HCT116 (cell line): ENCODE data around the gene UBTF. TPM values are rescaled to one million over a fixed set of nuclear protein-coding genes. Genes with fewer than 3 reads are reported as not detected.

Experiments used
- ATAC-seq: fragments of 200-7000 bp; cut with Tn5 transposase; 2 replicates; pipeline ENCODE4 v1.9.1; 2020; ENCODE audit warnings: mild to moderate bottlenecking, moderate library complexity
- BruUV-seq: library from RNA; stranded (reverse); fragments of 400-500 nt; replicated peaks from 2 replicates; lab custom pipeline; 2021; lab: Mats Ljungman, UMichigan
- CTCF ChIA-PET: fragments of 300-600 bp; sonication (Branson Sonifier 250); formaldehyde crosslinking; loops from one replicate; lab custom pipeline; 2021; ENCODE audit warnings: antibody characterized with exemption; lab: Charles Lee
- POLR2A ChIA-PET: fragments of 300-600, 350-600 bp; sonication (Branson Sonifier 250); formaldehyde crosslinking; loops from one replicate; lab custom pipeline; 2021; ENCODE audit warnings: antibody characterized with exemption; lab: Charles Lee
- RAD21 ChIA-PET, 2 experiments: fragments of 300-600 bp; sonication (Branson Sonifier 250); formaldehyde crosslinking; loops; one replicate each; lab custom pipeline; 2023; ENCODE audit warnings: low total read pairs in 2 of 2; ENCODE audit not compliant: uncharacterized antibody in 2 of 2, unreplicated experiment in 2 of 2, low non-redundant PET in 1 of 2; lab: Charles Lee
- DNase-seq: peaks from one replicate; pipeline ENCODE4 v3.0.0-alpha.2; 2010; ENCODE audit warnings: low read depth, low spot score
- H2AFZ ChIP-seq: fragments of 200-600 bp; shearing (Covaris generic), sonication (generic); 2 replicates; pipeline ENCODE4 v1.6.1; 2017; ENCODE audit warnings: low read depth, mixed run types, mixed read lengths, antibody characterized with exemption, low read length; ENCODE audit not compliant: poor library complexity, severe bottlenecking
- H3K27ac ChIP-seq: 2 replicates; pipeline ENCODE4 v1.5.1; 2012; ENCODE audit warnings: low read depth, low read length
- H3K27me3 ChIP-seq: fragments of 200-600 bp; sonication (generic); 2 replicates; pipeline ENCODE4 v1.6.1; 2016; ENCODE audit warnings: mixed run types, low read length, mixed read lengths; ENCODE audit not compliant: insufficient read depth
- H3K36me3 ChIP-seq, 2 experiments: fragments of 200-500 bp in 1 of 2; fragments of 200-600 bp in 1 of 2; sonication (Bioruptor generic) in 1 of 2; sonication (generic) in 1 of 2; 2 replicates each; pipeline versions ENCODE4 v1.5.1 to v1.6.1; 2014 to 2016; ENCODE audit warnings: low read length in 2 of 2, inconsistent platforms in 1 of 2, mixed read lengths in 1 of 2, mixed run types in 1 of 2; ENCODE audit not compliant: insufficient read depth in 2 of 2, control insufficient read depth in 1 of 2
- H3K4me1 ChIP-seq, 2 experiments: fragments of 200-600 bp in 1 of 2; sonication (generic) in 1 of 2; 2 replicates each; pipeline versions ENCODE4 v1.5.1 to v1.6.1; 2012 to 2017; ENCODE audit warnings: low read length in 2 of 2, inconsistent platforms in 1 of 2, mild to moderate bottlenecking in 1 of 2, mixed read lengths in 1 of 2, mixed run types in 1 of 2, moderate library complexity in 1 of 2; ENCODE audit not compliant: insufficient read depth in 2 of 2, control insufficient read depth in 1 of 2
- H3K4me2 ChIP-seq: fragments of 200-600 bp; sonication (generic); 2 replicates; pipeline ENCODE4 v1.6.1; 2017; ENCODE audit warnings: mixed run types, low read length, mixed read lengths
- H3K4me3 ChIP-seq, 2 experiments: fragments of 200-600 bp in 1 of 2; sonication (generic) in 1 of 2; replicated peaks in 1 of 2; 2 replicates each; pipeline ENCODE4 v1.5.1; 2011 to 2016; ENCODE audit warnings: low read length in 2 of 2, control low read depth in 1 of 2, low read depth in 1 of 2, mild to moderate bottlenecking in 1 of 2, mixed read lengths in 1 of 2, mixed run types in 1 of 2
- H3K79me2 ChIP-seq: fragments of 200-600 bp; sonication (generic); 2 replicates; pipeline ENCODE4 v1.6.1; 2017; ENCODE audit warnings: mild to moderate bottlenecking, mixed run types, low read length, moderate library complexity, mixed read lengths; ENCODE audit not compliant: insufficient read depth
- H3K9ac ChIP-seq: fragments of 200-600 bp; sonication (generic); 2 replicates; pipeline ENCODE4 v1.6.1; 2016; ENCODE audit warnings: low read length, mixed read lengths
- H3K9me2 ChIP-seq: fragments of 200-600 bp; sonication (generic), shearing (Covaris generic); 2 replicates; pipeline ENCODE4 v1.6.1; 2017; ENCODE audit warnings: mixed run types, mild to moderate bottlenecking, moderate library complexity; ENCODE audit not compliant: insufficient read depth
- H3K9me3 ChIP-seq, 2 experiments: fragments of 200-500 bp in 1 of 2; fragments of 200-600 bp in 1 of 2; sonication (Bioruptor generic) in 1 of 2; sonication (generic) in 1 of 2; 2 replicates each; pipeline ENCODE4 v1.6.1; 2014 to 2017; ENCODE audit warnings: low read length in 2 of 2, mixed read lengths in 2 of 2, inconsistent platforms in 1 of 2, low read depth in 1 of 2, mild to moderate bottlenecking in 1 of 2, mixed run types in 1 of 2, moderate library complexity in 1 of 2; ENCODE audit not compliant: control insufficient read depth in 1 of 2, insufficient read depth in 1 of 2
- H4K20me1 ChIP-seq: fragments of 200-600 bp; sonication (generic), shearing (Covaris generic); 2 replicates; pipeline ENCODE4 v1.6.1; 2017; ENCODE audit warnings: mixed run types, mild to moderate bottlenecking, moderate library complexity; ENCODE audit not compliant: insufficient read depth
- ATF3 ChIP-seq: IDR thresholded peaks from 2 replicates; pipeline ENCODE4 v1.6.1; 2012
- EZH2 ChIP-seq: fragments of 200-600 bp; sonication (generic); IDR thresholded peaks from 2 replicates; pipeline ENCODE4 v1.6.1; 2017; ENCODE audit warnings: antibody characterized with exemption, mixed run types
- JUND ChIP-seq: IDR thresholded peaks from 2 replicates; pipeline ENCODE4 v1.6.1; 2012
- REST ChIP-seq: IDR thresholded peaks from 2 replicates; pipeline ENCODE4 v1.6.1; 2012; ENCODE audit warnings: low read depth
- SIN3A ChIP-seq: IDR thresholded peaks from 2 replicates; pipeline ENCODE4 v1.6.1; 2012; ENCODE audit warnings: low read depth
- SP1 ChIP-seq: IDR thresholded peaks from 2 replicates; pipeline ENCODE4 v1.6.1; 2012; ENCODE audit warnings: low read depth
- TCF7L2 ChIP-seq: IDR thresholded peaks from 2 replicates; pipeline ENCODE4 v1.7.0; 2011; ENCODE audit warnings: borderline replicate concordance, inconsistent platforms; ENCODE audit not compliant: insufficient read depth, insufficient read length; ENCODE audit errors: extremely low read depth
- YY1 ChIP-seq: IDR thresholded peaks from 2 replicates; pipeline ENCODE4 v1.6.1; 2011; ENCODE audit warnings: low read length, low read depth, moderate library complexity, mild to moderate bottlenecking; ENCODE audit not compliant: insufficient replicate concordance; ENCODE audit errors: extremely low read depth
- ZBTB33 ChIP-seq: IDR thresholded peaks from 2 replicates; pipeline ENCODE4 v1.6.1; 2011; ENCODE audit warnings: mild to moderate bottlenecking, low read length, moderate library complexity; ENCODE audit not compliant: insufficient replicate concordance; ENCODE audit errors: extremely low read depth
- ZFX ChIP-seq: fragments of 450-650 bp; IDR thresholded peaks from 2 replicates; pipeline ENCODE4 v1.6.1; 2017
- ZNF274 ChIP-seq: fragments of 200-500 bp; sonication (Bioruptor generic); IDR thresholded peaks from 2 replicates; pipeline ENCODE4 v1.6.1; 2014; ENCODE audit warnings: mild to moderate bottlenecking, low read depth, low read length, inconsistent platforms
- intact Hi-C: fragments of 100-400 bp; cut with micrococcal nuclease; formaldehyde crosslinking; loops from 2 replicates; pipeline ENCODE4 v1.10.0; 2022
- total RNA-seq: library from RNA; stranded (reverse); gene quantifications from one replicate; pipeline ENCODE4 v1.2.1, GENCODE V29; 2021; ENCODE audit not compliant: unreplicated experiment

UBTF gene
- total RNA-seq, 1 experiment from 2014 or later = 84.3 TPM

GRCh38 chr17:44256671-44257070 is 37.2 kb upstream of the UBTF start:
- ATAC-seq (no peak), DNase-seq (no peak)
- ChIA-PET CTCF (no interaction called here), POLR2A (no interaction called here), RAD21 (no interaction called here)
- Histone ChIP-seq H3K4me1 (no peaks in the 10 kb centered on the region), H3K36me3 (no peaks in the 10 kb centered on the region), H3K4me2 (no peak overlapping the region), H3K79me2 (no peaks in the 10 kb centered on the region), H3K27ac (no peak overlapping the region), H3K9ac (no peak overlapping the region), H2AFZ (no peak overlapping the region), H3K9me3 (no peaks in the 10 kb centered on the region), H4K20me1 (no peaks in the 10 kb centered on the region), H3K4me3 (no peak overlapping the region), H3K27me3 (peaks cover 4% of the 10 kb centered on the region), H3K9me2 (no peaks in the 10 kb centered on the region)
- TF ChIP-seq YY1 (no peak), ZBTB33 (no peak)
- BruUV-seq = no TSS peak
- intact Hi-C loops = no loop called here

GRCh38 chr17:44255915-44256314 is 36.4 kb upstream of the UBTF start:
- POLR2A ChIA-PET = no interaction called here
- RAD21 ChIA-PET = no interaction called here
- no TSS peak for BruUV-seq
- H3K36me3 ChIP-seq = no peaks in the 10 kb centered on the region
- H3K9me3 ChIP-seq = no peaks in the 10 kb centered on the region
- no peak overlapping the region for H3K9ac ChIP-seq
- H3K4me1 ChIP-seq = no peaks in the 10 kb centered on the region
- H3K9me2 ChIP-seq = no peaks in the 10 kb centered on the region
- no peak overlapping the region for H3K27ac ChIP-seq
- no peaks in the 10 kb centered on the region for H3K79me2 ChIP-seq
- no peaks in the 10 kb centered on the region for H4K20me1 ChIP-seq
- peaks cover 4% of the 10 kb centered on the region for H3K27me3 ChIP-seq
- ATAC-seq = no peak
- CTCF ChIA-PET = no interaction called here
- H2AFZ ChIP-seq = no peak overlapping the region
- H3K4me3 ChIP-seq = no peak overlapping the region
- intact Hi-C loops = no loop called here
- DNase-seq = no peak
- H3K4me2 ChIP-seq = no peak overlapping the region
- TF ChIP-seq ZBTB33 (no peak), ZFX (no peak), JUND (no peak), SIN3A (no peak), YY1 (no peak), REST (no peak), ATF3 (no peak), ZNF274 (no peak), EZH2 (no peak), SP1 (no peak), TCF7L2 (no peak)
